Midbrain (tissue), 1 donor: ENCODE data around the gene CDH12.

ENCODE experiments used
- DNase-seq: peaks from one replicate; lab custom pipeline; 2025; lab: John Stamatoyannopoulos, UW

The CDH12 gene

GRCh38 chr5:22764736-22765135, 88.4 kb downstream of the CDH12 start:
- DNase-seq: no peak

- no peak for DNase-seq
Measured at GRCh38 chr5:22757776-22758175, 95.4 kb downstream of the CDH12 start.

GRCh38 chr5:22754155-22754554, 99.0 kb downstream of the CDH12 start:
- no peak for DNase-seq

- DNase-seq: no peak
Measured at GRCh38 chr5:22751536-22751935, 101.6 kb downstream of the CDH12 start.

GRCh38 chr5:22736443-22737003, 116.6 kb downstream of the CDH12 start:
- DNase-seq: no peak

GRCh38 chr5:22734907-22735306, 118.2 kb downstream of the CDH12 start:
- no peak for DNase-seq

GRCh38 chr5:22728610-22729009, 124.5 kb downstream of the CDH12 start:
- DNase-seq: no peak

GRCh38 chr5:22722491-22722890, 130.7 kb downstream of the CDH12 start:
- no peak for DNase-seq

GRCh38 chr5:22722056-22722455, 131.1 kb downstream of the CDH12 start:
- DNase-seq: no peak

- no peak for DNase-seq
Measured at GRCh38 chr5:22719842-22720241, 133.3 kb downstream of the CDH12 start.

GRCh38 chr5:22710660-22711059, 142.5 kb downstream of the CDH12 start:
- DNase-seq: no peak

GRCh38 chr5:22709743-22710142, 143.4 kb downstream of the CDH12 start:
- no peak for DNase-seq

- DNase-seq: no peak
Measured at GRCh38 chr5:22708770-22709328, 144.3 kb downstream of the CDH12 start.

- DNase-seq: no peak
Measured at GRCh38 chr5:22706901-22707300, 146.2 kb downstream of the CDH12 start.

- no peak for DNase-seq
Measured at GRCh38 chr5:22699319-22699718, 153.8 kb downstream of the CDH12 start.

- DNase-seq: no peak
Measured at GRCh38 chr5:22693121-22693520, 160.0 kb downstream of the CDH12 start.

GRCh38 chr5:22683050-22683449, 170.1 kb downstream of the CDH12 start:
- DNase-seq: no peak

GRCh38 chr5:22678886-22679285, 174.3 kb downstream of the CDH12 start:
- no peak for DNase-seq

GRCh38 chr5:22673131-22673530, 180.0 kb downstream of the CDH12 start:
- no peak for DNase-seq

GRCh38 chr5:22669345-22669744, 183.8 kb downstream of the CDH12 start:
- DNase-seq: no peak

GRCh38 chr5:22665801-22666200, 187.3 kb downstream of the CDH12 start:
- DNase-seq: no peak

- DNase-seq: no peak
Measured at GRCh38 chr5:22663134-22663533, 190.0 kb downstream of the CDH12 start.

- no peak for DNase-seq
Measured at GRCh38 chr5:22662391-22662790, 190.8 kb downstream of the CDH12 start.

- no peak for DNase-seq
Measured at GRCh38 chr5:22651355-22651754, 201.8 kb downstream of the CDH12 start.
